Stimulated activated effector memory CD8-positive, alpha-beta T cell treated with anti-CD3 and anti-CD28 coated beads, Interleukin-12 subunit alpha, Interleukin-12 subunit beta, amount 100 ng/mL, for 72 hours (primary cell): ENCODE results near the gene NEMP2.

Experiments
- ATAC-seq: fragments of 150-1000 bp; cut with Tn5 transposase; 2 replicates; pipeline ENCODE4 v1.10.0; 2021
- DNase-seq, 2 donors: peaks; one replicate each; pipeline ENCODE4 v3.0.0; 2021 to 2022; ENCODE audit warnings: low spot score in 2 of 2
- H3K27ac Mint-ChIP-seq: one replicate; pipeline ENCODE4 v1.8.0; 2022; ENCODE audit warnings: mild to moderate bottlenecking, mixed read lengths
- H3K36me3 Mint-ChIP-seq: one replicate; pipeline ENCODE4 v1.8.0; 2022; ENCODE audit warnings: mild to moderate bottlenecking, mixed read lengths
- H3K4me1 Mint-ChIP-seq: one replicate; pipeline ENCODE4 v1.8.0; 2022; ENCODE audit warnings: mixed read lengths
- H3K4me3 Mint-ChIP-seq: one replicate; pipeline ENCODE4 v1.8.0; 2022; ENCODE audit warnings: mild to moderate bottlenecking, mixed read lengths
- H3K9me3 Mint-ChIP-seq: one replicate; pipeline ENCODE4 v1.8.0; 2022; ENCODE audit warnings: mixed read lengths

NEMP2 gene

DNA sequence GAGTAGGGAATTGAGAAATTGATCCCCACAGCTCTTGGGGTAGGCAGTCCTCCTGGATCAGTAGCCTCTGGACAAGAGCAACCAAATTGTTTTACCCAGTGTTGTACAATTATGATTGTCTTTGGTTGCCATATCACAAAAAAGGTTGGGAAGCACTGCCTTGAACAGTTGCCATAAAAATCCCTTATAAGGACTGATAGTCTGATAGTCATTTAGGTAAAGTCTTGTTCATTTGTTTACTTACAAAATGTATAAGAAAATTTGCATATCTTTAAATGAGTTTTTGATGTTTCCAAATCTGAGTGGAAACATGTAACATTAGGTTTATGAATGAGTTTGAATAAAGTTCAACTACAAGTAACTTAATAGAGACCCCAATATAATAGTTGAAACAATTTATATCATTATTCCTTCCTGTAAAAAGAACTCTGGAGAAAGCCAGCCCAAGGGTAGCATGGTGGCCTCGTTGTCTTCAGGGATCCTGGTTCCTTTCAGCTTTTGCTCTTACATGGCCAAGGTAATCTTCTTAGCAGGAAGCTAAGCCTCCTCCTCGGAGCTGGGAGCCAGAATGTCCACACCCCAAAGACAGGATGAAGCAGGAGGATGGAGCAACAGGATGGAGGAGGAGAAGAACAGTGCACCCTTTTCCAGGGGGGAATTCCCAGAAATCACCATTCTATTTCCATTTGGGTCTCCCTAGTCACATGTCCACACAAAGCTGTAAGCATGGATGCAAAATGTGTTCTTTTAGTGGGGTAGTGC, 35.7 kb upstream of the NEMP2 start:
- H3K4me3 Mint-ChIP-seq, result no peak overlapping the region
- peaks cover 11% of the 10 kb centered on the region for H3K4me1 Mint-ChIP-seq
- H3K36me3 Mint-ChIP-seq, result no peaks in the 10 kb centered on the region
- peaks cover 16% of the 10 kb centered on the region for H3K9me3 Mint-ChIP-seq
- peak; percentile 62 for ATAC-seq
- no peak for DNase-seq
- H3K27ac Mint-ChIP-seq, result no peak overlapping the region

DNA sequence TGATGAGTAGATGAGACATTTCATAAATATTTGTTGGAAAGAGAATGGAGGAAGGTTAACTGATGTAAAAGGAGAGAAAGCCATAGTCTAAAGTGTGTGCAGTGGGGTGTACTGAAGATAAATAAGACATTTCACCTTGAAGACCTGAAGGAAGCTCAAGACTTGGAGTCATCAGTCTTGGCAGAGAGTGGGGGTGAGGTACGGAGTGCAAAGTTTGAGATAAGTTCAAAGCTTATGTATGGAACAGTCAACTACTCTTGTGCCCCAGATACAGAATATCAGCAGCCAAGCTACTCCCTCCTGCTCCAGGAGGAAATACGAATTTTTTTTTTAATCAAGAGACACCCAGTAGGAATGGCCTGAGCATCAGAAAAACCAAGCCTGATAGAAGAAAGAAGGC, 30.3 kb upstream of the NEMP2 start:
- no peak overlapping the region for H3K27ac Mint-ChIP-seq
- peaks cover 16% of the 10 kb centered on the region for H3K4me1 Mint-ChIP-seq
- DNase-seq (no peak), ATAC-seq (no peak)
- H3K36me3 Mint-ChIP-seq, result no peaks in the 10 kb centered on the region
- peaks cover 16% of the 10 kb centered on the region for H3K9me3 Mint-ChIP-seq
- no peak overlapping the region for H3K4me3 Mint-ChIP-seq

DNA sequence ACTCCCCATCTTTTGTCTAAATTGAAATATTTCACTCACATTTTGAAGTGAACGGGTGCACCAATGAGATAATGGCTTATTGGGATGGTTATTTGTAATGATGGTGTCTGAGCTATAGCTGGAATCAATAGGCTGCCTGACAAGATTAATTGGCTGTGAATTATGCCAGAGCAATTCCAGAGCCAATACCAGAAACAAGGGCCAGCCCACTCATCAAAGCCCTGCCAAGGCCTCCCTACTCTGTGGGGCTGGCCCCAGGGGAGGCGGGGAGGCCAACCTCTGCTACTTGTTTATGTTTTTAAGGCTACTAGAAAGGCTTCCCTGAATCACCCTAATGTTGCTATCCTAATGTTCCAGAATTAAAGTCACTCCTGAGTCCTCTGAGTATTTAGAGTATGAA, 29.1 kb upstream of the NEMP2 start:
- H3K27ac Mint-ChIP-seq, result peak overlapping the region; percentile 83
- no peak for ATAC-seq
- no peak overlapping the region for H3K4me3 Mint-ChIP-seq
- H3K9me3 Mint-ChIP-seq, result peaks cover 16% of the 10 kb centered on the region
- no peak for DNase-seq
- peaks cover 20% of the 10 kb centered on the region for H3K4me1 Mint-ChIP-seq
- no peaks in the 10 kb centered on the region for H3K36me3 Mint-ChIP-seq

DNA sequence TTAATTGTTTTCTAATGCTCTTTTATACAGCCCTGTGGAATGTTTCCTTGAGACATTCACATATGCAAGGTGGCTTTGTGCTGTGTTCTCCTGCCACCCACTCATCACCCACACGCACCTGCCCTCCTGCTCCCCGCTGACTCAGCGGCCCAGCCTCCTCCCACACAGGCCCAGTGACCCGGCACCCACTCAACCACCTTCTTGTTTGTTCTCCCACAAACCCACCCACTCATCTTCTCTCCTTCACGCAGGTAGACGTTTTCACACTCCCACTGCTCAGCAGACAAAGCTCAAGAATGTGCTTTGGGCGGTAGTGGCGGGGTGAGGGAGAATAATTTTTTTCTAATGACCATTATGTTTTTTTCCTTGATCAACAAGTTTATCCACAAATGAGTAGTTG, 28.6 kb upstream of the NEMP2 start:
- Mint-ChIP-seq H3K9me3 (peaks cover 16% of the 10 kb centered on the region), H3K4me3 (peak overlapping the region; percentile 41), H3K4me1 (peaks cover 20% of the 10 kb centered on the region), H3K27ac (peak overlapping the region; percentile 83), H3K36me3 (no peaks in the 10 kb centered on the region)
- ATAC-seq (peak; percentile 81), DNase-seq (no peak)

DNA sequence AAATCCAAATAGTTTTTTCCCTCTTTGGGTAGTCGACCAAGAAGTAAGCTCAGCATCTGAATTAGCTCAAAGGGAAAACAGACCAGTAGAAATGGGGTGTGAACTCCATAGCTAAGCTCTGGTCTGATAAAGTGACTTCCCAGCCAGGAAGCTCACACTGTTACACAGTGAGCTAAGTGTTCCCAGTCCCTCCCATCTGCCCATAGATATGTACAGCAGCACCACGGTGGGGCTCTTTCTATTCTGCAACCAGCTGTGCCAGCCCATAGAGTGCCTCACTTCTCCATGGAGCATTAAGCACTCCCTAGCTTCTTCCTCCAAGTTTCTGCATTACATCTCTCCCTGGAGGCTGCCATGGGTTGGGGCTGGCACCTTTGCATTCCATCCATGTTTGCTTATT, 27.6 kb upstream of the NEMP2 start:
- no peak overlapping the region for H3K27ac Mint-ChIP-seq
- no peak for ATAC-seq
- H3K9me3 Mint-ChIP-seq, result peaks cover 9% of the 10 kb centered on the region
- no peak overlapping the region for H3K4me3 Mint-ChIP-seq
- H3K36me3 Mint-ChIP-seq, result no peaks in the 10 kb centered on the region
- no peak for DNase-seq
- H3K4me1 Mint-ChIP-seq, result peaks cover 20% of the 10 kb centered on the region

DNA sequence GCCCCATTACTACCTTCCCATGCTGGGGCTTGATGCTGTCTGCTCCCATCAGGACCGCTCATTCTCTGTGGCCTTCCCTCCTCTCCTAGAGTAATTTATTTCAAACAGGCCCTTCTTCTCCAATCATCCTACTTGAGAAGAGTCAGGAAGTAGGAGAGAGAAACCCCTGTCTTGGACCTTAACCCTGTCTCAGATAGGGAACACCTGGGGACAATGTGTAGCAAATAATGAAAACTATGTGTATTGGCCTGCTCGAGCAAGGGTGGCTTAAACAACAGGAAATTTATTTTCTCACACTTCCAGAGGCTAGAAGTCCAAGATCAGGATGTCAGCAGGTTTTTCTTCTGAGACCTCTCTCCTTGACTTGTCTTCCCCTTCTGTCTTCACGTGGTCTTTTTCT, 26.6 kb upstream of the NEMP2 start:
- no peaks in the 10 kb centered on the region for H3K9me3 Mint-ChIP-seq
- H3K36me3 Mint-ChIP-seq, result no peaks in the 10 kb centered on the region
- no peak overlapping the region for H3K27ac Mint-ChIP-seq
- no peak for DNase-seq
- H3K4me3 Mint-ChIP-seq, result no peak overlapping the region
- peaks cover 15% of the 10 kb centered on the region for H3K4me1 Mint-ChIP-seq
- ATAC-seq, result no peak

DNA sequence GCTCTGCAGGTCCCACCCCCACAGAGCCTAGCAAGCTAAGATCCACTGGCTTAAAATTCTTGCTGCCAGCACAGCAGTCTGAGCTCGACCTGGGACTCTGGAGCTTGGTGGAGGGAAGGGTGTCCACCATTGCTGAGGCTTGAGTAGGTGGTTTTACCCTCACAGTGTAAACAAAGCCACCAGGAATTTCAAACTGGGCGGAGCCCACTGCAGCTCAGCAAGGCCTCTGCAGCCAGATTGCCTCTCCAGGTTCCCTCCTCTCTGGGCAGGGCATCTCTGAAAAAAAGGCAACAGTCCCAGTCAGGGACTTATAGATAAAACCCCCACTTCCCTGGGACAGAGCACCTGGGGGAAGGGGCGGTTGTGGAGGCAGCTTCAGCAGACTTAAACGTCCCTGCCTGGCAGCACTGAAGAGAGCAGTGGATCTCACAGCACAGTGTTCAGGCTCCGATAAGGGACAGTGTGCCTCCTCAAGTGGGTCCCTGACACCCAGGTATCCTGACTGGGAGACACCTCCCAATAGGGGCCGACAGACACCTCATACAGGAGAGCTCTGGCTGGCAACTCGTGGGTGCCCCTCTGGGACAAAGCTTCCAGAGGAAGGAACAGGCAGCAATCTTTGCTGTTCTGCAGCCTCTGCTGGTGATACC, 20.0 kb upstream of the NEMP2 start:
- DNase-seq, result no peak
- Mint-ChIP-seq H3K36me3 (no peaks in the 10 kb centered on the region), H3K27ac (no peak overlapping the region), H3K4me1 (peaks cover 13% of the 10 kb centered on the region), H3K4me3 (no peak overlapping the region), H3K9me3 (no peaks in the 10 kb centered on the region)
- ATAC-seq, result no peak

DNA sequence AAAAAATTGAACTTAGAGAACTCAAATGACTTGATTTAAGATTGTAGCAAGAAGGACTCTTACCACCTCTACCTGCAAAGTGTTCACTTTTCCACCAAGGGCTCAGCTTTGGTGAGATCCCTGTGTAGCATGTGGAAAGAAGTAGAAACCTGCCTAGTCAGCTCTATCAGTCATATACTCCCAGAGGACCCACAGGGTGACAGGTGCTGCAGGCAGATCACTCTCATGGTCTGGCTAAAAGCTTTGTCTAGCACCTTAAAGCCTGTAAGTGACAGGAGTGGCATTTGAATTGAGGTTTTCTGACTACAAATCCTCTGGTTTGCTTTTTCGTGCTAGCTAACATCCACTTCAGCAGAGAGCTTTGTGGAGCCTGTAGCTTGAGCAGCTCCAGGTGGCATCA, 18.7 kb upstream of the NEMP2 start:
- no peak for DNase-seq
- no peak overlapping the region for H3K27ac Mint-ChIP-seq
- H3K4me1 Mint-ChIP-seq, result peaks cover 10% of the 10 kb centered on the region
- H3K36me3 Mint-ChIP-seq, result no peaks in the 10 kb centered on the region
- ATAC-seq, result peak; percentile 45
- H3K9me3 Mint-ChIP-seq, result no peaks in the 10 kb centered on the region
- H3K4me3 Mint-ChIP-seq, result no peak overlapping the region

DNA sequence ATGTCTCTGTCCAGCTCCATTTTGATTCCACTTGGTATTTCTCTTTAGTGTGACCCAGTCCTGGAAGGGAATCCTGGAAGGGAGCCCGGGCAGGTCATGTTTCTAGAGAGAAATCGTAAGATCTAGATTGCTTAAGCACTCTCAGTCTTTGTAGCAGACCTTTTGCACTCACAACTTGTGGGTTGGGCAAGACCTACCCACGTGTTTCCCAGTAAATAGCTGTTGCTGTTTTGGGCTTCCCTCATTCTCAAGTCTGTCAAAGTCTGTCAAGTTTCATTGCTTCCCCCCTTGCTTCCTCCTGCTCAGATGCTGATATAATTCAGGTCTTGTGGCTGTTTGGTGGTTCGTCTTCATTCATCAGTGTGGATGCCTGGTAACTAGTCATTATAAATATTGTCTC, 17.4 kb upstream of the NEMP2 start:
- Mint-ChIP-seq H3K4me1 (peaks cover 10% of the 10 kb centered on the region), H3K9me3 (no peaks in the 10 kb centered on the region), H3K4me3 (peak overlapping the region; percentile 40), H3K27ac (peak overlapping the region; percentile 44), H3K36me3 (no peaks in the 10 kb centered on the region)
- DNase-seq, result no peak
- ATAC-seq, result peak; percentile 97

DNA sequence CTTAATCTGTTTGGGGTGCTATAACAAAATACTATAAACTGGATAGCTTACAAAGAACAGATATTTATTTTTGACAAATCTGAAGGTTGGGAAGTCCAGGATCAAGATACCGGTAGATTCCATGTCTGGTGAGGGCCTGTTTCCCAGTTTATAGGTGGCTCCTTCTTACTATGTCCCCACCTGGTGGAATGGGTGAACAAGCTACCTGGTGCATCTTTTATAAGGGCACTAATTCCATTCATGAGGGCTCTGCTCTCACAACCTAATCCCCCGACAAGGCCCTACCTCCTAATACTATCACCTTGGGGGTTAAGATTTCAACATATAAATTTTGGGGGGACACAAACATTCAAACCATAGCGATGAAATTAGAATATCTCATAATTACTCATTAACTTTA, 15.6 kb upstream of the NEMP2 start:
- H3K4me3 Mint-ChIP-seq, result no peak overlapping the region

DNA sequence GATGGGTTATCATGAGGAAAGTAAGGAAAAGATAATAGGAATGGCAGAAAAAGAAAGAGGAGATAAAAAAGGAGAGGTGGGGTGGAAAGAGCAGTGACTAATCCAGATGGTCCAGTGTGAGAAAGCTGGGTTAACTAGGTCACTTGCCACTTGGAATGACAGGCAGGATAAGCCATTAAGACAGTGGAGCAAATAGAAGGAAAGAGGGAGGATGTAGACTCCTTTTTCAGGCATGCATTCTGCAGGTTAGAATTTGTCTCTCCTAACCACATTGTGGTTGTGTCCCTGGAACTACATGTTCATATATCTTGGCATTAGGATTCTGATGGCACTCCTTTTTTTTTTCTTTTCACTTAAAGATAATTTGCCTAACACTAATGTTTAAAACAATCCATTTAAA, 13.4 kb upstream of the NEMP2 start:
- H3K4me3 Mint-ChIP-seq, result no peak overlapping the region
- peaks cover 10% of the 10 kb centered on the region for H3K4me1 Mint-ChIP-seq
- H3K27ac Mint-ChIP-seq, result no peak overlapping the region
- no peaks in the 10 kb centered on the region for H3K9me3 Mint-ChIP-seq
- no peak for DNase-seq
- H3K36me3 Mint-ChIP-seq, result no peaks in the 10 kb centered on the region
- no peak for ATAC-seq

More for the DNA sequence above, 15.6 kb upstream of the NEMP2 start:
- peaks cover 10% of the 10 kb centered on the region for H3K4me1 Mint-ChIP-seq
- H3K36me3 Mint-ChIP-seq, result no peaks in the 10 kb centered on the region
- H3K9me3 Mint-ChIP-seq, result no peaks in the 10 kb centered on the region
- ATAC-seq (no peak), DNase-seq (no peak)
- no peak overlapping the region for H3K27ac Mint-ChIP-seq

DNA sequence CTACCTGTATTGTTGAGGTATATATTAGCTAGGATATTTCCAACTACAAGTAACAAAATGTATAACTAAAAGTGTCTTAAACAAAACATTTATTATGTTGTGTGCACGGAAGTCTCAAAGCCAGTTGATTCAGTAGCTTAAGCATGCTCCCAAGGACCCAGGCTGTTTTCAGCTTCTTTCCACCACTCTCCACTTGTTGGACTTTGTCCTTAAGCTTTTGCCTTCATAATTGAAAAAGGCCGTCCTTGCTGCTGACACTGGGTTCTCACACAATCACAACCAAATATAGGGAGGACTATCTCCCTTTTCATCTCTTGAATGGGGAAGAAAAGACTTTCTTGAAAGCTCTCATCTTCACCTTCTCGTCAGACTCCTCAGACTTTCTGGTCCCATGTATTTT, 12.2 kb upstream of the NEMP2 start:
- Mint-ChIP-seq H3K36me3 (no peaks in the 10 kb centered on the region), H3K4me1 (peaks cover 3% of the 10 kb centered on the region), H3K9me3 (peaks cover 7% of the 10 kb centered on the region), H3K27ac (no peak overlapping the region), H3K4me3 (no peak overlapping the region)
- ATAC-seq, result no peak
- DNase-seq, result no peak

DNA sequence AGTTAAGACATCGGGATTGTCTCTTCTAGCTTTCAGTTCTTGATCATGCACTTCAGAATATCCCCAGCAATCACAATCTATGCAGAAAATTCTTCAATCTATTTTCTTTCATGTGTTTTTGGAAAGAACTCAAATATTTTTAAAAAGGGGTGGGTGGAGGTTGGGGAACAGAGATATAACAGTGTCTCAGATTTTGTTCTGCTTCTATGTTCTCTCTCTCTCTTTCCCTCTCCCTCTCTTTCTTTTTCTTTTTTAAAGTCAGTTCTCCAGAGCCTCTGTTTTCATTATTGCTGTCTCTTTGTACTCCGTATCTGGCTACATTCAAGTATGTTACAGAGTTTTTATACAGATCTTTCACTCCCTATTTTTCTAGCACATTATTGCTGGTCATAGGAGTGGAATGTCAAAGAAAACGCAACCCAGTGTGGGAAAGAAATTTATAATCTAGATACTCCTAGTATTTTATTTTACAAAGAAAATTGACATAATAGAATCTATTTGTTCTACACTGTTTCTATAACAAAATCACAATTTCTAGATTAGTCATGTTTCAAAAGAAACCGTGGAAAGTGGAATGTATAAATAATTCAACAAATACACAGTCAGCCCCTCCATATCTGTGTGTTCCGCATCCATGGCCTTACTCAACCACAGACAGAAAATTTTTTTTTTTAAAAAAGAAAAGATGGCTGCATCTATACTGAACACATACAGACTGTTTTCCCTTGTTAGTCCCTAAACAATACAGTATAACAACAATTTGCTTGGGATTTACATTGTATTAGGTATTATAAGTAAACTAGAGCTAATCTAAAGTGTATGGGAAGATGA, 11.2 kb upstream of the NEMP2 start:
- no peak for DNase-seq
- ATAC-seq, result no peak
- Mint-ChIP-seq H3K36me3 (no peaks in the 10 kb centered on the region), H3K4me3 (no peak overlapping the region), H3K27ac (peak overlapping the region; percentile 35), H3K4me1 (no peaks in the 10 kb centered on the region), H3K9me3 (peaks cover 14% of the 10 kb centered on the region)

DNA sequence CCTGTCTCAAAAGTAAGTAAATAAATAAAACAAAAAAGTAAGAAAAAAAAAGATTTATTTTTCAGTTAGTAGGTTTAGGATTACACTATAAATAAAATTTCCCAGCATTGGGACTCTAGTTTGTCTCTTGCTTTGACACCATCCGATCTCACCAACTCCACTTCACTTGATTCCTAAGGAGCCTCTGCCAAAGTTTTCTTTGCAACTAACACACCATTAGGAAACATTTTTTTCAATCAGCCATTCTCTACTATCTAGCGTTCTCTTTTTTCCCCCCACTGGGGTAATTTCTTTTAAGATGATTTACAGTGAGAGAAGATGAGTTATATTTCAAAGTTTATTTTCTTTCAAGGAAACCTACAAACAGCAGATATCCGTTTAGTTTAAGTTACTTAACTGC, 10.6 kb upstream of the NEMP2 start:
- H3K36me3 Mint-ChIP-seq, result no peaks in the 10 kb centered on the region
- DNase-seq, result no peak
- no peak overlapping the region for H3K4me3 Mint-ChIP-seq
- H3K9me3 Mint-ChIP-seq, result peaks cover 15% of the 10 kb centered on the region
- no peaks in the 10 kb centered on the region for H3K4me1 Mint-ChIP-seq
- H3K27ac Mint-ChIP-seq, result no peak overlapping the region
- no peak for ATAC-seq

DNA sequence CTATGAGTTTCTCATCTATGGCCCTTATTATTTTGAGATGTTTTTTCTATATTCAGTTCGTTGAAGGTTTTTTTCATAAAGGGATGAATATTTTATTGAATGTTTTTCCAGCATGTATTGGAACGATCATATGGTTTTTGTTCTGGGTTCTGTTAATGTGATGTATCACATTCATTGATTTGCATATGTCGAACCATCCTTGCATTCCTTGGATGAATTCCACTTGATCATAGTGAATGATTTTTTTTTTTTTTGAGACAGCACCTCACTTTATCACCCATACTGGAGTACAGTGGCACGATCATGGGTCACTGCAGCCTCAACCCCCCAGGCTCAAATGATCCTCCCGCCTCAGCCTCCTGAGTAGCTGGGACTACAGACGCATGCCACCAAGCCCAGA, 5.5 kb upstream of the NEMP2 start:
- no peak for ATAC-seq
- Mint-ChIP-seq H3K27ac (no peak overlapping the region), H3K4me3 (no peak overlapping the region), H3K4me1 (peaks cover 16% of the 10 kb centered on the region), H3K9me3 (peaks cover 37% of the 10 kb centered on the region), H3K36me3 (no peaks in the 10 kb centered on the region)
- no peak for DNase-seq

DNA sequence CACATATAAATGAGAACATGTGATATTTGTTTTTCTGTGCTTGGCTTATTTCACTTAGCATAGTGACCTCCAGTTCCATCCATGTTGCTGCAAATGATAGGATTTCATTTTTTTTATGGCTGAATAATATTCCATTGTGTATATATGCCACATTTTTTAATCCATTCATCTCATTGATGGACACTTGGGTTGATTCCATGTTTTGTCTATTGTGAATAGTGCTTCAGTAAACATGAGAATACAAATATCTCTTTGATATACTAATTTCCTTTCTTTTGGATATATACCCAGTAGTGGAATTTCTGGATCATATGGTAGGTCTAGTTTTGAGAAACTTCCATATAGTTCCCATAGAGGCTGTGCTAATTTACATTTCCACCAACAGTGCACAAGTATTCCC, 3.7 kb upstream of the NEMP2 start:
- DNase-seq, result no peak
- Mint-ChIP-seq H3K4me3 (no peak overlapping the region), H3K27ac (no peak overlapping the region), H3K36me3 (peaks cover 9% of the 10 kb centered on the region), H3K4me1 (peaks cover 25% of the 10 kb centered on the region), H3K9me3 (peaks cover 37% of the 10 kb centered on the region)
- no peak for ATAC-seq
